GM12865 (cell line): ENCODE data around the gene ALS2CL.

Source experiments
- DNase-seq: peaks from one replicate; pipeline ENCODE4 v3.0.0; 2010; ENCODE audit warnings: low read depth
- H3K4me3 ChIP-seq: 2 replicates; pipeline ENCODE4 v1.5.1; 2011; ENCODE audit warnings: mild to moderate bottlenecking, low read depth, low read length, control low read depth
- CTCF ChIP-seq: IDR thresholded peaks from 2 replicates; pipeline ENCODE4 v1.5.1; 2011; ENCODE audit warnings: low read length, control low read depth, low read depth, inconsistent platforms; ENCODE audit not compliant: insufficient read depth; ENCODE audit errors: missing control alignments

The ALS2CL gene

GRCh38 chr3:46663591-46664135 is 29.8 kb downstream of the ALS2CL start:
- DNase-seq, result no peak
- TF ChIP-seq CTCF, result no peak
- H3K4me3 ChIP-seq, result no peak overlapping the region

- no peak overlapping the region for H3K4me3 ChIP-seq
- TF ChIP-seq CTCF, result no peak
- no peak for DNase-seq
Measured at GRCh38 chr3:46662771-46663551, 30.5 kb downstream of the ALS2CL start.

GRCh38 chr3:46661776-46662766 is 31.4 kb downstream of the ALS2CL start:
- no peak overlapping the region for H3K4me3 ChIP-seq
- TF ChIP-seq CTCF, result no peak
- no peak for DNase-seq

GRCh38 chr3:46660543-46661523 is 32.6 kb downstream of the ALS2CL start:
- TF ChIP-seq CTCF, result no peak
- DNase-seq, result no peak
- H3K4me3 ChIP-seq, result no peak overlapping the region

- no peak overlapping the region for H3K4me3 ChIP-seq
- no peak for DNase-seq
- no peak for TF ChIP-seq CTCF
Measured at GRCh38 chr3:46660003-46660402, 33.5 kb downstream of the ALS2CL start.

GRCh38 chr3:46659285-46659684 is 34.2 kb downstream of the ALS2CL start:
- no peak for DNase-seq
- no peak for TF ChIP-seq CTCF
- H3K4me3 ChIP-seq, result no peak overlapping the region
